Thyroid gland (tissue), 4 donors: ENCODE measurements around the gene SIN3B. TPM values are rescaled to one million over a fixed set of nuclear protein-coding genes. Genes with fewer than 3 reads are reported as not detected.

Experiments
- DNase-seq, 2 donors: peaks; one replicate each; pipeline ENCODE4 v3.0.0-alpha.2; 2019
- H3K27ac ChIP-seq, 3 donors: fragments of 200-600 bp; sonication (generic); 1 replicate in 2 of 3; 2 replicates in 1 of 3; pipeline ENCODE4 v1.5.1; 2016 to 2019; ENCODE audit warnings: mild to moderate bottlenecking in 1 of 3, moderate library complexity in 1 of 3
- H3K27me3 ChIP-seq: fragments of 200-600 bp; sonication (generic); one replicate; pipeline ENCODE4 v1.5.1; 2019
- H3K36me3 ChIP-seq, 2 donors: fragments of 200-600 bp; sonication (generic); one replicate each; pipeline ENCODE4 v1.5.1; 2016 to 2019
- H3K4me1 ChIP-seq, 2 donors: fragments of 200-600 bp; sonication (generic); one replicate each; pipeline ENCODE4 v1.5.1; 2017 to 2019
- H3K4me3 ChIP-seq, 3 donors: fragments of 200-600 bp; sonication (generic); replicated peaks in 1 of 3; 1 replicate in 2 of 3; 2 replicates in 1 of 3; pipeline ENCODE4 v1.5.1; 2016; ENCODE audit warnings: mild to moderate bottlenecking in 1 of 3
- H3K9me3 ChIP-seq: fragments of 200-600 bp; sonication (generic); one replicate; pipeline ENCODE4 v1.5.1; 2017
- CTCF ChIP-seq, 6 experiments: fragments of 200-600 bp in 3 of 6; fragments of 450-650 bp in 3 of 6; sonication (generic) in 3 of 6; IDR thresholded peaks; one replicate each; pipeline ENCODE4 v1.5.1; 2016 to 2019; ENCODE audit warnings: antibody characterized with exemption in 6 of 6, mild to moderate bottlenecking in 2 of 6, inconsistent platforms in 1 of 6, moderate library complexity in 1 of 6
- POLR2A ChIP-seq, 2 donors: fragments of 450-650 bp; IDR thresholded peaks; one replicate each; pipeline ENCODE4 v1.6.1; 2017; ENCODE audit warnings: antibody characterized with exemption in 2 of 2, mild to moderate bottlenecking in 2 of 2, moderate library complexity in 1 of 2
- WGBS, 2 donors: methylation state at CpG; one replicate each; pipeline ENCODE4 v1.1.5; 2017; 5-methylcytosine and 5-hydroxymethylcytosine counted together
- intact Hi-C: fragments of 100-400 bp; cut with DNase I; formaldehyde crosslinking; loops from one replicate; pipeline ENCODE4 v1.15.1; 2023
- total RNA-seq, 4 donors: library from RNA; depleted of rRNA; stranded (reverse); fragments of >200 nt; gene quantifications; one replicate each; pipeline ENCODE4 v1.2.3, GENCODE V29; 2016

The SIN3B gene
- total RNA-seq, 4 donors from 2014 or later: 33.6 to 65.9 (median 47.6) TPM

GRCh38 chr19:16888629-16889365, 59.6 kb downstream of the SIN3B start, which contains the start of gene F2RL3:
TSS of gene F2RL3 (plus strand) at chr19:16888999. CDS start at chr19:16889190, 191 bp downstream.
- Histone ChIP-seq H3K27me3 (no peaks in the 10 kb centered on the region), H3K4me1 (peaks cover 0 to 11% of the 10 kb centered on the region in 2 donors), H3K9me3 (no peaks in the 10 kb centered on the region), H3K27ac (peak within 1 kb of the TSS; percentile 56 to 73 (median 59)), H3K36me3 (no peaks in the 10 kb centered on the region), H3K4me3 (no peak within 1 kb of the TSS)
- TF ChIP-seq POLR2A (IDR thresholded peaks at IDR 0.05): no peak
- TF ChIP-seq CTCF (IDR thresholded peaks at IDR 0.05): no peak
- intact Hi-C loops: no loop called here
- peak; percentile 43 for DNase-seq
- WGBS, 2 donors: 30 to 40% methylated on average over 10 to 21 of the region's 31 CpGs

- 57 to 58% methylated on average over 9 to 11 of the region's 22 CpGs for WGBS, 2 donors
- H3K4me1 ChIP-seq: peaks cover 0 to 11% of the 10 kb centered on the region in 2 donors
- no peak overlapping the region for H3K4me3 ChIP-seq
- peak in 1 of 2 donors; percentile 9 for DNase-seq
- H3K36me3 ChIP-seq: no peaks in the 10 kb centered on the region
- H3K27me3 ChIP-seq: no peaks in the 10 kb centered on the region
- intact Hi-C loops: no loop called here
- no peak for TF ChIP-seq CTCF (IDR thresholded peaks at IDR 0.05)
- peak overlapping the region; percentile 56 to 73 (median 59) for H3K27ac ChIP-seq
- H3K9me3 ChIP-seq: no peaks in the 10 kb centered on the region
Measured at GRCh38 chr19:16889366-16889882, 60.2 kb downstream of the SIN3B start.

GRCh38 chr19:16889883-16890460, 60.8 kb downstream of the SIN3B start:
- Histone ChIP-seq H3K4me3 (no peak overlapping the region), H3K27ac (peak overlapping the region in 2 of 3 donors; percentile 56 to 73), H3K36me3 (no peaks in the 10 kb centered on the region), H3K27me3 (no peaks in the 10 kb centered on the region), H3K4me1 (peaks cover 0 to 11% of the 10 kb centered on the region in 2 donors), H3K9me3 (no peaks in the 10 kb centered on the region)
- intact Hi-C loops: no loop called here
- TF ChIP-seq POLR2A (IDR thresholded peaks at IDR 0.05) (no peak), CTCF (IDR thresholded peaks at IDR 0.05) (no peak)
- WGBS, 2 donors: 91 to 93% methylated on average over 27 to 28 of the region's 48 CpGs
- peak in 1 of 2 donors; percentile 10 for DNase-seq

- Histone ChIP-seq H3K4me3 (no peak overlapping the region), H3K36me3 (no peaks in the 10 kb centered on the region), H3K27ac (peak overlapping the region in 1 of 3 donors; percentile 28), H3K27me3 (no peaks in the 10 kb centered on the region), H3K4me1 (peaks cover 0 to 11% of the 10 kb centered on the region in 2 donors), H3K9me3 (no peaks in the 10 kb centered on the region)
- TF ChIP-seq CTCF (IDR thresholded peaks at IDR 0.05) (no peak), POLR2A (IDR thresholded peaks at IDR 0.05) (no peak)
- intact Hi-C loops: no loop called here
- DNase-seq: no peak
- WGBS, 2 donors: 80 to 88% methylated on average over 18 to 19 of the region's 24 CpGs
Measured at GRCh38 chr19:16890461-16891184, 61.4 kb downstream of the SIN3B start.
